ENCODE results near the gene ADAM22.
"Not testable (repeated sequence)": the region's sequence is repeated elsewhere in the genome, so short reads cannot be mapped to it uniquely, and the experiment has no call there.

ADAM22 gene

GRCh38 chr7:88153378-88153777 lies 219.3 kb downstream of the ADAM22 start:
- H3K9me3 ChIP-seq (ENCODE audit: insufficient read depth, low read length), result no peaks in the 10 kb centered on the region
- H3K4me3 ChIP-seq (ENCODE audit: insufficient read depth, low read length, poor library complexity, severe bottlenecking), result no peak overlapping the region
- H3K36me3 ChIP-seq (ENCODE audit: low read length), result peaks cover 38% of the 10 kb centered on the region
- no peak overlapping the region for H3K9ac ChIP-seq (ENCODE audit: low read length)
- H3K9me2 ChIP-seq (replicated peaks; ENCODE audit: insufficient read depth, low read length), result no peaks in the 10 kb centered on the region
- H2AFZ ChIP-seq (ENCODE audit: low read depth, low read length, severe bottlenecking), result no peak overlapping the region
- no peaks in the 10 kb centered on the region for H3K79me2 ChIP-seq (ENCODE audit: insufficient read depth, low read length)
- H3K4me2 ChIP-seq (ENCODE audit: low read depth, low read length, poor library complexity, severe bottlenecking), result no peak overlapping the region
- no peaks in the 10 kb centered on the region for H3F3A ChIP-seq (ENCODE audit: insufficient read depth)
- H3K27ac ChIP-seq (ENCODE audit: low read depth, low read length), result no peak overlapping the region
- no peaks in the 10 kb centered on the region for H4K20me1 ChIP-seq (ENCODE audit: low read depth, low read length)
- no peak for TF ChIP-seq CTCF (IDR thresholded peaks at IDR 0.05; ENCODE audit: insufficient read depth, low read length, poor library complexity, severe bottlenecking)
- TF ChIP-seq EZH2phosphoT487 (conservative IDR thresholded peaks at IDR 0.05; ENCODE audit: low read length), result no peak
- no peaks in the 10 kb centered on the region for H3K27me3 ChIP-seq (ENCODE audit: low read length)

GRCh38 chr7:88155756-88156155 lies 221.7 kb downstream of the ADAM22 start:
- H3K9me2 ChIP-seq (replicated peaks; ENCODE audit: insufficient read depth, low read length), result no peaks in the 10 kb centered on the region
- no peak overlapping the region for H3K4me3 ChIP-seq (ENCODE audit: insufficient read depth, low read length, poor library complexity, severe bottlenecking)
- no peak overlapping the region for H3K27ac ChIP-seq (ENCODE audit: low read depth, low read length)
- no peaks in the 10 kb centered on the region for H3F3A ChIP-seq (ENCODE audit: insufficient read depth)
- H4K20me1 ChIP-seq (ENCODE audit: low read depth, low read length), result no peaks in the 10 kb centered on the region
- no peaks in the 10 kb centered on the region for H3K9me3 ChIP-seq (ENCODE audit: insufficient read depth, low read length)
- no peak overlapping the region for H3K9ac ChIP-seq (ENCODE audit: low read length)
- no peaks in the 10 kb centered on the region for H3K27me3 ChIP-seq (ENCODE audit: low read length)
- H2AFZ ChIP-seq (ENCODE audit: low read depth, low read length, severe bottlenecking), result no peak overlapping the region
- no peak for TF ChIP-seq EZH2phosphoT487 (conservative IDR thresholded peaks at IDR 0.05; ENCODE audit: low read length)
- H3K36me3 ChIP-seq (ENCODE audit: low read length), result peaks cover 30% of the 10 kb centered on the region; the same call in 1 of the 2 replicates
- H3K79me2 ChIP-seq (ENCODE audit: insufficient read depth, low read length), result no peaks in the 10 kb centered on the region
- no peak overlapping the region for H3K4me2 ChIP-seq (ENCODE audit: low read depth, low read length, poor library complexity, severe bottlenecking)

GRCh38 chr7:88156356-88156755 lies 222.3 kb downstream of the ADAM22 start:
- Histone ChIP-seq H3K79me2 (ENCODE audit: insufficient read depth, low read length) (no peaks in the 10 kb centered on the region), H3K4me2 (ENCODE audit: low read depth, low read length, poor library complexity, severe bottlenecking) (no peak overlapping the region), H4K20me1 (ENCODE audit: low read depth, low read length) (no peaks in the 10 kb centered on the region), H3K9me3 (ENCODE audit: insufficient read depth, low read length) (no peaks in the 10 kb centered on the region), H3K4me3 (ENCODE audit: insufficient read depth, low read length, poor library complexity, severe bottlenecking) (no peak overlapping the region), H3K36me3 (ENCODE audit: low read length) (peaks cover 26% of the 10 kb centered on the region; the same call in 1 of the 2 replicates), H2AFZ (ENCODE audit: low read depth, low read length, severe bottlenecking) (no peak overlapping the region), H3K9ac (ENCODE audit: low read length) (no peak overlapping the region), H3K9me2 (replicated peaks; ENCODE audit: insufficient read depth, low read length) (no peaks in the 10 kb centered on the region), H3F3A (ENCODE audit: insufficient read depth) (no peaks in the 10 kb centered on the region), H3K27ac (ENCODE audit: low read depth, low read length) (no peak overlapping the region), H3K27me3 (ENCODE audit: low read length) (no peaks in the 10 kb centered on the region)
- TF ChIP-seq EZH2phosphoT487 (conservative IDR thresholded peaks at IDR 0.05; ENCODE audit: low read length), result no peak
- TF ChIP-seq CTCF (IDR thresholded peaks at IDR 0.05; ENCODE audit: insufficient read depth, low read length, poor library complexity, severe bottlenecking), result no peak

- H3K36me3 ChIP-seq (ENCODE audit: low read length), result peaks cover 21% of the 10 kb centered on the region; the same call in 1 of the 2 replicates
- not testable (repeated sequence) for H4K20me1 ChIP-seq (ENCODE audit: low read depth, low read length); H3K9ac ChIP-seq (ENCODE audit: low read length); H3K9me3 ChIP-seq (ENCODE audit: insufficient read depth, low read length); H3F3A ChIP-seq (ENCODE audit: insufficient read depth); H3K79me2 ChIP-seq (ENCODE audit: insufficient read depth, low read length); H2AFZ ChIP-seq (ENCODE audit: low read depth, low read length, severe bottlenecking); H3K9me2 ChIP-seq (replicated peaks; ENCODE audit: insufficient read depth, low read length); H3K4me2 ChIP-seq (ENCODE audit: low read depth, low read length, poor library complexity, severe bottlenecking); H3K27me3 ChIP-seq (ENCODE audit: low read length); H3K27ac ChIP-seq (ENCODE audit: low read depth, low read length); H3K4me3 ChIP-seq (ENCODE audit: insufficient read depth, low read length, poor library complexity, severe bottlenecking)
Measured at GRCh38 chr7:88159741-88160140, 225.7 kb downstream of the ADAM22 start.
